GM18858 (cell line): ENCODE results near the gene PDGFRB.

ENCODE experiments used
- ATAC-seq: cut with Tn5 transposase; IDR thresholded peaks from one replicate; pipeline ENCODE4 v1.9.1; 2021; ENCODE audit not compliant: unreplicated experiment

The PDGFRB gene

DNA sequence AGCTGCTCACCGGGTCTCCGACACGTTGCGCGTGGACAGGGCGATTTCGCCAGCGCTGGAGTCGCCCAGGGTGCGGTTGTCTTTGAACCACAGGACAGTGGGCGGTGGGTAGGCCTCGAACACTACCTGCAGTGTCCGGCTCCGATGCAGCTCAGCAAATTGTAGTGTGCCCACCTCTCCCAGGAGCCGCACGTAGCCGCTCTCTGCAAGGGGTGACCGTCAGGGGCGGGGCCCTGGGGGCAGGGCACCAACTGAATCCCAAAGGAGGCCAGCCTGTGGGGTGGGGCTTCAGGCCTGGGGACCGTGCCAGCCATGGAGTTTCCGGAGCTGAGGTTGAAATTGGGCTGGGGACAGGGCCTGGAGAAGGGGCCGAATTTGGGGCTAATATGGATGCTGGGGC, 22.9 kb downstream of the PDGFRB start:
- ATAC-seq = no peak

DNA sequence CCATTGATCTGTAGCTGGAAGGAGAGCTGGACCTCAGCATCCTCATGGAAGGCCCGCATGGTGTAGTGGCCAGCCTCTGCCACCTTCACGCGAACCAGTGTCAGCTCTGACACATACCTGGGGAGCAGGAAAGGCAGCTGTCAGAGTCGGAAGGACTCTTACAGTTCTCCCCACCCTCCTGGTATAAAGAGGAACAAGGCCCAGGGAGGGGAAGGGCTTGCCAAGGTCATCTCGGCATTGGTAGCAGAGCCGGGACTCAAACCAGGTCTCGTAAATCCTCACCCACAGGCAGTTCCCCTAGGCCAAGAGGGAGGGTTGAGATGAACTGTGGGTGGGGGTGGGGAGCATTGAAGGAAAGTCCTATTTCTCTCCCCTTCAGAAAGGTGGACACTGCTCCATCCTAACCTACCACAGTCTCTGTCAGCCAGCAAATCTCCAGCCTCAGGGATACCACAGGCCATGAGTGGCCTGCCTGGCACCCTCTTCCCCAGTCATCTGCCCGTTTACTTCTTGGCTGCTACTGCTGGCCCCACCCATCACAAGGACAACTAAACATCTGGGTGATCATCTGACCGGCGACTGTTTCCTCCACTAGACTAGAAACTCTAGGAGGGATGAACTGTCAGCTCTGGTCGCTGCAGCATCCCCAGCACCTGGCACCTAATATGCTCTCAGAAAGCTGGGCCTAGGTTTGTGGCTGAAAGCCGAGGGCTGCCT, 23.5 kb downstream of the PDGFRB start:
- no peak for ATAC-seq

- ATAC-seq = no peak
Observed at GRCh38 chr5:150131461-150131860, 24.2 kb downstream of the PDGFRB start.

GRCh38 chr5:150130493-150130922, 25.1 kb downstream of the PDGFRB start:
- no peak for ATAC-seq

GRCh38 chr5:150129813-150130492, 25.7 kb downstream of the PDGFRB start:
- no peak for ATAC-seq

DNA sequence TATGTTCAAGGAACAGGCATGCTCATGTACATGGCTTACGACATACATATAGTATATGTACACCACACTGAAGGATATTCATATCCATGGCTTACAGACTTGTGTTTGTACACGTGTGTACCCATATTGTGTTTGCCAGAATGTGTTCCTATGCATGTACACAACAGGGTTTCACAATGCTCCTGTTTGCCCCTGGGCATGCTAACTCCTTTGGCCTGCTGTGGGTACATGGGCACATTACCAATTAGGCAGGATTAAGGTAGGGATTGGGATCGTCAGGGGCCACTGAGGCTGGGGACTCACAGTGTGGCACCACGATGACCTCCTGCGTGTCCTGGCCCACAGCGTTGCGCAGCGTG, 26.2 kb downstream of the PDGFRB start:
- ATAC-seq = no peak

- no peak for ATAC-seq
Observed at GRCh38 chr5:150126921-150127265, 28.8 kb downstream of the PDGFRB start.

DNA sequence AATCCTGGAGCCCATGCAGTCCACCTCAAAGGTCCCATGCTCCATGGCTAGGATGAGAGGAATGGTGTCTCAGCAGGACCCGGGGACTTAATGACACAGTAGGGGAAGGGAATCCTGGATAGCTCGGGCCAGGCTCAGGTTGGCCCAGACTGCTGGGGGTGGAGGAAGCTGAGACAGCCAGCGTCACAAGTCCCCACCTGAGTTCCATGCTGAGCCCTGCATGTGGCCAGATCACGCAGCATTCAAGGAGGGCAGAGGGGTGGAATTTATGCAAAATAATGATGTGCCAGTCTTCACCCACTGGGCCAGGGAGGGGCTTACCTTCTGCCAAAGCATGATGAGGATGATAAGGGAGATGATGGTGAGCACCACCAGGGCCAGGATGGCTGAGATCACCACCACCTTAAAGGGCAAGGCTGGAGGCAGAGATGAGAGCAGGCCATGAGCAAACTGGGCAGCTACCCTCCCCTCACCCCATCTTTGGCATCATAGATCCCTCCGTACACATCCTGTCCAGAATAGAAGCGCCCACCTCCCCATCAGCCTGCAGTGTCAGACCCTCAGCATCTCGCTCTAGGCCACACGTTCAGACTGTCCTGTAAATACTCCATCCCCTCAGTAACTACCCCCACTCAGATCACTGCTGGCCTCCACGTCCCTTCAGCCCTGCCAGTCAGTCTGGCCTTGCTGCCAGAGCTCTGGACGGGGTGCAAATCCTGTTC, 29.3 kb downstream of the PDGFRB start:
- no peak for ATAC-seq

- no peak for ATAC-seq
Observed at GRCh38 chr5:150125334-150125733, 30.3 kb downstream of the PDGFRB start.

DNA sequence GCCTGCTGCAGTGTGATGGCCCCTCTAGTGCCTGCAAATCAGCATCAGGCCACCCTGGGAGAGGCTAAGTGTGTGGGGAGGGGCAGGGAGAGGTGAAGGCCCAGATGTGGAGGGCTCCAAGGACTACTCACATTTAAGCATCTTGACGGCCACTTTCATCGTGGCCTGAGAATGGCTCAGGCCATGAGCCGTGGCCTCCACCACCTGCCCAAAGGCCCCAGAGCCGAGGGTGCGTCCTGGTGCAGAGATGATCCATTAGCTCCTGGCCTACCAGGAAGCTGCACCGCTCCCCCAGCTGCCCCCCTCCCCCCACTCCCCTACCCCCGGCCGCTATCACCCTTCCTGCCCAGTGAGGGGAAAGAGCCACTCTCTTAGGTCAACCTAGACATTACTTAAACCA, 31.0 kb downstream of the PDGFRB start:
- ATAC-seq = no peak

DNA sequence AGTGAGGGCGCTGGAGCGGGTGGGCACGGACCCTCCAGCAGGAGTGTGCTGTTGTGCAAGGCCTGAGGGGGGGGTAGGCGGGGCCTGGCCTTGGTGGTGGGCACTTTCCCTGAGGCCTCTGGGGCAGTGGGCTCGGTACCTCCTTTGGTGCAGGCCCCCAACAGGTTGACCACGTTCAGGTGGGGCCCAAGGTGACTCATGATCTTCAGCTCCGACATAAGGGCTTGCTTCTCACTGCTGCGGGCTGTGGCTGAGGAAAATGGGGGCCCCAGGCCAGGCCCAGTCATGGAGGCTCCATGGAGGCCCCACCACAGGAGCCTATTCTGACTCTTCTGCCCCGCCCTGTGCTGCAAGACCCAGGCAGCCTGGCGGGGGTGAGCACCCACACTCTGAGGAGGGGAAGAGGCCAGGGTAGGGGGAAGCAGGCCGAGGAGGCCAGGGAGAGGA, 31.5 kb downstream of the PDGFRB start:
- ATAC-seq = no peak

DNA sequence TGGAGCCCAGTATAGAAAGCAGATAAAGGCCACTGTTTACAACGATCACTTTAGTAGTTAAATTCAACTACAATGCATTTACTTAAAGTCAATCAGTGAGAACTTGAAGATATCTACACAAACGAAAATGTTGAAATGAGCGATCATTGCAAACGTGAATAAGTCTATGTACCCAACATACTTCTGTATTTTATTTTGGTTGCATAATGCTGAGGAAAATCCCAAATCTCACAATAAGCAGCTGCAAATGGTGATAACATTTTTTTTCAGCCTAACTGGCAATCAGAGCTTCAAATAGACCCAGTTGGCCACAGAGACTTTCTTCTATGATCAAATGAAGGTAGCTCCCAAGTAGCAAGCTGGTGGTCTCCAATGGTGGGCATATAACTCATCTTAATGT, 32.1 kb downstream of the PDGFRB start:
- ATAC-seq = no peak

GRCh38 chr5:150122536-150123481, 32.8 kb downstream of the PDGFRB start:
- ATAC-seq = no peak

DNA sequence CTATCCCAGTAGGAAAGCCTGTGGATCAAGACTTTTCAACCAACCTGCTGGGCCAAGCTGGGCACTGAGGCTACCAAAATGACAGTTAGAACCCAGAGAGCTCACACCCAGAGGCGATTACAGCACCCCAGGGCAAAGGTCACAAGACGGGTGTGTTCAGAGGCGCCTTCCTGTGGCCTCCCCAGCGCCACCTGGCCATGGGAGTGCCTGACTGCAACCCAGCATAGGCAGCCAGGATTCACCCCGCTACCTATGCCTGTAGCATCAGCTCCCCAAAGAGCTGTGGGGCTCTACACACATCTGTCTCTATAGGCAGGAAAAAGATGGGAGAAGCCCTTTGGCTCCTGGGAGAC, 33.5 kb downstream of the PDGFRB start:
- no peak for ATAC-seq

DNA sequence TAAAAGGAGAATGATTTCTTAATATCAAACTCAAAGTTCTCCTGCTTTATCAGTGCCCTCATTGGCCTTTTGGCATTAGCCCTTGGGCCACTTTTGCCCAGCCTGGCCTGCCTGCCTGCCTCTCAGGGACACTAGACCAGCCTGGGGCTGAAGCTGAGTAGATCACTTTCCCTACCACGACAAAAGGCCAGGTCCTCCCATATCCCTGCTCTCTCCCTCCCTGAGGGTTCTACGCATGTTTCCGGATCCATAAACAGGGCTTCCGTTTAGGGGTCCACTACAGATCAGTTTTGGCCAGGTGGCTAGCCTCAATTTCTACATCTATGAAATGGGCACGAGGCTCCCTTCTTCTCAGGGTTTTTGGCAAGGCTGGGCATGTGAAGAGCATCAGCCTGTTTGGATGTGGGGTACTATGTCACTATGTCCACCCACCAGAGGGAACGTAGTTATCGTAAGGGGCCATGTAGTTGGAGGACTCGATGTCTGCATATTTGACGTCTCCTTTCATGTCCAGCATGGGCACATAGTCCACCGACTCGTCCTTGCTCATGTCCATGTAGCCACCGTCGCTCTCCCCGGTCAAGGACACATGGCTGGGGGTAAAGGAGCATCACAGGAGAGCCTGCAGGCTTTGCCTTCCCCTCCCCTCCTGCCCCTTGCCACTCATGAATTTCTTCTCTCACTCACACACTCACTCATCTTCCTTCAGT, 34.0 kb downstream of the PDGFRB start:
- ATAC-seq = no peak

DNA sequence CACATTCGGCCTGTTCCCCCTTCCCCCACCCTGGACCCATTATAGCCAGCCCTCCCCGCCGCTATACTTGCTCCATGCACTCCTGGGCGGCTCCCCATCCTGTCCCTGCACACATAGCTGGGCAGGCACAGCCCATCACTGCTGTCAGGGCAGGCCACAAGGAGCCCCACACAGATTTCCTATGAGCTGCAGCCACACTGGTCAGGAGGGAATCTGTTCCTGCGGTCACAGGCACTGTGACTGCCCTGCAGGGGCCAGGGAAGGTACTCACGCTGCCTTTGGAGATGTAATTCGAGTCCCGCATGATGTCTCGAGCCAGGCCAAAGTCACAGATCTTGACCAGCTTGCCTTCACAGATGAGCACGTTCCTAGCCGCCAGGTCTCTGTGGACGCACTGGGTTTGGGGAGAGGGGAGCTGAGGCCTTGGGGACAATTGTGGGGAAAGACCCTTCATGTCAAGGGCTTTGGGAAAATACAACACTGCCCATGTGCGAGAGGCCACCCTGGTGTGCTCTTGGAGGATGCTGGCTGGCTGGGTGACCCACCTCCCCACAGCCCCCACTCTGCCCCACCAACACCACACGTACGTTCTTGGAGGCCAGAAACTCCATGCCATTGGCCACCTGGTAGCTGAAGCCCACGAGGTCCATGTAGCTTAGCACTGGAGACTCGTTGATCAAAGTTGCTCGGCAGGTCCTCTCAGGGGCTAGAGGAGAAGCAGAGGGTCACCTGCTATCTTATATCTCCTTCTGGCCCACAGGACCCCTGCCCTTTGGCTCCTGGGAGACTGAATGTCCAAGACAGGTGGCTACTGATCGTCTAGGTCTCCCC, 34.8 kb downstream of the PDGFRB start:
- no peak for ATAC-seq

DNA sequence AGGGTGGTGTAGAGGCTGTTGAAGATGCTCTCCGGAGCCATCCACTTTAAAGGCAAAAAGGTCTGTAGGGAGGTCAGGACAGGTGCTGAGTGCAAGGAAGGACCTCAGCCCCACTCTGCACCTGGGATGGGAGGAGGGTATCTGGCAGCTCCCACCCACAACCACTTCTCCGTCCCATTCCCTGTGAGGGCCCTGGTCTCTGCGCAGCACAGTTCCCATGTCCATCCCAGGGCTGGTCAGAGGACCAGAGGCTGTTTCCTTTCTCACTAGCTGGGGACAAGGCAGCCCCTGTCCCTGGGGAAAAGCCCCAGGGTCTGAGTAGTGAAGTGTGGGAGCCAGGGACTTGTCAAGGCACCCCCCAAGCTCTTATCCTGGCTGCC, 35.6 kb downstream of the PDGFRB start:
- ATAC-seq = no peak

GRCh38 chr5:150119421-150120061, 36.1 kb downstream of the PDGFRB start:
- ATAC-seq = no peak

DNA sequence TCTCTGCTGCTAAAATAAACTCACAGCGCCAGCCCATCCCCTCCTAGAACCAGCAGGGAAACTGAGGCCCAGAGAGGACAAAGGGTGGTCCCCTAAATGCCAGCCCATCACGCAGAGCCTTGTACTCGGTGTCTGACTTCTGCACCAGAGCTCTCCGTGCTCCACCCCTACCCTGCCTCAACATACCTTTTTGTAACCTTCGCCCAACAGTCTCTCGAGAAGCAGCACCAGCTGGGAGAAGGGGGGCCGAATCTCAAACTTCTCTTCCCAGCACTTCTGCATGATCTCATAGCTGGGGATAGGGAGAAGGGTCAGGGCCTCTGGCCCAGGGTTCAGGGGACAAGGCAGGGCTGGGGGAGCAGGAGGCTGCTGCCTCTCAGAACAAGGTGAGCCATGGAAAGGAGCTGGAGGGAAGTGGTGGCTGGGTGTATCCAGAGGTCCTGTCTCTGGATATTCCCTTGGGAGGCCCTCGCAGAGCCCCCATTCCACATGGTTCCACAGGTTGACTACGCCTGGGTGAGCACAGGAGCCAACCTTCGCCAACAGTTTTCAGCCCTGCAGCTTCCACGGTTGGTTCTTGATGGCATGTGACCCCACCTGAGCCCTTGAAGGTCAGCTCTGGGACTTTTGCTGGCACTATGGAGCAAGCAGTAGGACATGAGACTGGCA, 37.0 kb downstream of the PDGFRB start:
- ATAC-seq = no peak
